ENCODE data around the gene DPH6.
"Not testable (repeated sequence)": the region's sequence is repeated elsewhere in the genome, so short reads cannot be mapped to it uniquely, and the experiment has no call there.

The DPH6 gene

GRCh38 chr15:35485411-35485810 lies 60.6 kb downstream of the DPH6 start:
- DNase-seq (ENCODE audit: low spot score) = no peak

- DNase-seq (ENCODE audit: low spot score) = no peak
Measured at GRCh38 chr15:35484231-35484945, 61.6 kb downstream of the DPH6 start.

- no peak for DNase-seq (ENCODE audit: low spot score)
Measured at GRCh38 chr15:35481992-35482391, 64.0 kb downstream of the DPH6 start.

GRCh38 chr15:35481064-35481463 lies 64.9 kb downstream of the DPH6 start:
- DNase-seq (ENCODE audit: low spot score) = no peak

- no peak for DNase-seq (ENCODE audit: low spot score)
Measured at GRCh38 chr15:35479423-35479822, 66.5 kb downstream of the DPH6 start.

- DNase-seq (ENCODE audit: low spot score) = no peak
Measured at GRCh38 chr15:35477312-35478262, 68.4 kb downstream of the DPH6 start.

GRCh38 chr15:35471024-35471423 lies 74.9 kb downstream of the DPH6 start:
- no peak for DNase-seq (ENCODE audit: low spot score)

GRCh38 chr15:35470441-35470840 lies 75.5 kb downstream of the DPH6 start:
- DNase-seq (ENCODE audit: low spot score) = no peak

GRCh38 chr15:35466476-35466875 lies 79.5 kb downstream of the DPH6 start:
- no peak for DNase-seq (ENCODE audit: low spot score)

- DNase-seq (ENCODE audit: low spot score) = no peak
Measured at GRCh38 chr15:35465783-35466182, 80.2 kb downstream of the DPH6 start.

GRCh38 chr15:35460616-35461015 lies 85.3 kb downstream of the DPH6 start:
- DNase-seq (ENCODE audit: low spot score) = no peak

- DNase-seq (ENCODE audit: low spot score) = peak; percentile 31
Measured at GRCh38 chr15:35458176-35458856, 87.6 kb downstream of the DPH6 start.

GRCh38 chr15:35455201-35455600 lies 90.8 kb downstream of the DPH6 start:
- DNase-seq (ENCODE audit: low spot score) = no peak

GRCh38 chr15:35450492-35450891 lies 95.5 kb downstream of the DPH6 start:
- no peak for DNase-seq (ENCODE audit: low spot score)

- no peak for DNase-seq (ENCODE audit: low spot score)
Measured at GRCh38 chr15:35448294-35448693, 97.7 kb downstream of the DPH6 start.

- DNase-seq (ENCODE audit: low spot score) = no peak
Measured at GRCh38 chr15:35445891-35446290, 100.1 kb downstream of the DPH6 start.

GRCh38 chr15:35444557-35445204 lies 101.3 kb downstream of the DPH6 start:
- peak; percentile 61 for DNase-seq (ENCODE audit: low spot score)

GRCh38 chr15:35443376-35443775 lies 102.6 kb downstream of the DPH6 start:
- no peak for DNase-seq (ENCODE audit: low spot score)

GRCh38 chr15:35442742-35443141 lies 103.2 kb downstream of the DPH6 start:
- no peak for DNase-seq (ENCODE audit: low spot score)

- DNase-seq (ENCODE audit: low spot score) = not testable (repeated sequence)
Measured at GRCh38 chr15:35441279-35441678, 104.7 kb downstream of the DPH6 start.

- no peak for DNase-seq (ENCODE audit: low spot score)
Measured at GRCh38 chr15:35440265-35440664, 105.7 kb downstream of the DPH6 start.

GRCh38 chr15:35439291-35439690 lies 106.7 kb downstream of the DPH6 start:
- no peak for DNase-seq (ENCODE audit: low spot score)
